Measurements from ENCODE around the gene ARHGAP15. TPM values are rescaled to one million over a fixed set of nuclear protein-coding genes. Genes with fewer than 3 reads are reported as not detected.
"Not testable (repeated sequence)": the region's sequence is repeated elsewhere in the genome, so short reads cannot be mapped to it uniquely, and the experiment has no call there.

ARHGAP15 gene
- total and polyA plus RNA-seq, 4 donors: 3.8 to 17.9 (median 13.2) TPM

DNA sequence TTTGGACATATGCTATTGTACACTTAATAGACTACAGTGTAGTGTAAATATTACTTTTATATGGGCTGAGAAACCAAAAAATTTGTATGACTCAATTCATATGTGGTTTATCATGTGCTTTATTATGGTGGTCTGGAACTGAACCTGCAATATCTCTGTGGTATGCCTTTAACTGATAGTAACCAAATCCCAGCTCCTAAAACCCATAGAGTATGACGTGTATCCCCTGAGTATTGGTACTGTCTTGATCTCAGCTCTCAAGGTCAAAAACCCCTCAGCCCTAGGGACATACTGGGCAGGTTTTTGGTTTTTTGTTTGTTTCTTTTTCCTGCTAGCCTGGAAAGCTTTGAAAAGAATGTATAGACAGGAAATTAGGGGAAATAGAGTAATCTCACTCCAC, 42.2 kb upstream of the ARHGAP15 start:
- no peak for DNase-seq (ENCODE audit: low spot score)
- Histone ChIP-seq H3K36me3 (ENCODE audit: control insufficient read depth in 4 of 4, insufficient read depth in 3 of 4, low read depth in 1 of 4, low read length in 3 of 4) (no peaks in the 10 kb centered on the region), H3K9me3 (ENCODE audit: control insufficient read depth in 4 of 4, low read length in 3 of 4) (peaks cover 0 to 1% (median 0%) of the 10 kb centered on the region in 4 donors), H3K27me3 (ENCODE audit: control insufficient read depth in 4 of 4, insufficient read depth in 4 of 4, low read length in 3 of 4) (no peaks in the 10 kb centered on the region), H3K4me1 (ENCODE audit: control insufficient read depth in 4 of 4, insufficient read depth in 4 of 4, low read length in 3 of 4) (no peaks in the 10 kb centered on the region), H3K4me3 (ENCODE audit: low read depth in 1 of 3, low read length in 3 of 3) (no peak overlapping the region), H3K9ac (ENCODE audit: low read depth in 1 of 2, low read length in 2 of 2) (no peak overlapping the region), H3K27ac (ENCODE audit: low read depth in 1 of 2, low read length in 2 of 2) (no peak overlapping the region)
- TF ChIP-seq, protein P1, sequence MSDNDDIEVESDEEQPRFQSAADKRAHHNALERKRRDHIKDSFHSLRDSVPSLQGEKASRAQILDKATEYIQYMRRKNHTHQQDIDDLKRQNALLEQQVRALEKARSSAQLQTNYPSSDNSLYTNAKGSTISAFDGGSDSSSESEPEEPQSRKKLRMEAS (IDR thresholded peaks at IDR 0.05): no peak
- 67% methylated on average over 1 of the region's 1 CpG for WGBS

DNA sequence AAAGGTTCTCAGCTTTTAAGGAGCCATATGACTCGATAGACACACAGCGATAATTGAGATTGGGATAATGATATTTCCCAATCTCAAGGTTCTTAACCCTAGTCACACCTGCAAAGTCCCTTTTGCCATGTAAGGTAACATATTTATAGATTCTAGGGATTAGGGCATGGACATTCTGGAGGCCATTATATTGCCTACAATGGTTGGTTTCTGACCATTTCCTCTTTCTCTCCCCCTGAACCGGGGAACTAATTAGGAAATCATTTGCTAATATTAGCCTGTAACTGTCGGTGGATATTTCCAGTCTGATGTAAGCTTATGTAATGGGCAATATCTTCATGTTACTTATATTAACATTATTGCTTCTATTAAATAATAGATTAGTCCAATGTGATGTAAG, 40.8 kb upstream of the ARHGAP15 start:
- WGBS: 82% methylated on average over 4 of the region's 4 CpGs
- peaks cover 0 to 1% (median 0%) of the 10 kb centered on the region in 4 donors for H3K9me3 ChIP-seq (ENCODE audit: control insufficient read depth in 4 of 4, low read length in 3 of 4)
- H3K9ac ChIP-seq (ENCODE audit: low read depth in 1 of 2, low read length in 2 of 2): no peak overlapping the region
- H3K27ac ChIP-seq (ENCODE audit: low read depth in 1 of 2, low read length in 2 of 2): no peak overlapping the region
- no peak overlapping the region for H3K4me3 ChIP-seq (ENCODE audit: low read depth in 1 of 3, low read length in 3 of 3)
- no peaks in the 10 kb centered on the region for H3K4me1 ChIP-seq (ENCODE audit: control insufficient read depth in 4 of 4, insufficient read depth in 4 of 4, low read length in 3 of 4)
- no peaks in the 10 kb centered on the region for H3K27me3 ChIP-seq (ENCODE audit: control insufficient read depth in 4 of 4, insufficient read depth in 4 of 4, low read length in 3 of 4)
- no peaks in the 10 kb centered on the region for H3K36me3 ChIP-seq (ENCODE audit: control insufficient read depth in 4 of 4, insufficient read depth in 3 of 4, low read depth in 1 of 4, low read length in 3 of 4)
- TF ChIP-seq, protein P2, sequence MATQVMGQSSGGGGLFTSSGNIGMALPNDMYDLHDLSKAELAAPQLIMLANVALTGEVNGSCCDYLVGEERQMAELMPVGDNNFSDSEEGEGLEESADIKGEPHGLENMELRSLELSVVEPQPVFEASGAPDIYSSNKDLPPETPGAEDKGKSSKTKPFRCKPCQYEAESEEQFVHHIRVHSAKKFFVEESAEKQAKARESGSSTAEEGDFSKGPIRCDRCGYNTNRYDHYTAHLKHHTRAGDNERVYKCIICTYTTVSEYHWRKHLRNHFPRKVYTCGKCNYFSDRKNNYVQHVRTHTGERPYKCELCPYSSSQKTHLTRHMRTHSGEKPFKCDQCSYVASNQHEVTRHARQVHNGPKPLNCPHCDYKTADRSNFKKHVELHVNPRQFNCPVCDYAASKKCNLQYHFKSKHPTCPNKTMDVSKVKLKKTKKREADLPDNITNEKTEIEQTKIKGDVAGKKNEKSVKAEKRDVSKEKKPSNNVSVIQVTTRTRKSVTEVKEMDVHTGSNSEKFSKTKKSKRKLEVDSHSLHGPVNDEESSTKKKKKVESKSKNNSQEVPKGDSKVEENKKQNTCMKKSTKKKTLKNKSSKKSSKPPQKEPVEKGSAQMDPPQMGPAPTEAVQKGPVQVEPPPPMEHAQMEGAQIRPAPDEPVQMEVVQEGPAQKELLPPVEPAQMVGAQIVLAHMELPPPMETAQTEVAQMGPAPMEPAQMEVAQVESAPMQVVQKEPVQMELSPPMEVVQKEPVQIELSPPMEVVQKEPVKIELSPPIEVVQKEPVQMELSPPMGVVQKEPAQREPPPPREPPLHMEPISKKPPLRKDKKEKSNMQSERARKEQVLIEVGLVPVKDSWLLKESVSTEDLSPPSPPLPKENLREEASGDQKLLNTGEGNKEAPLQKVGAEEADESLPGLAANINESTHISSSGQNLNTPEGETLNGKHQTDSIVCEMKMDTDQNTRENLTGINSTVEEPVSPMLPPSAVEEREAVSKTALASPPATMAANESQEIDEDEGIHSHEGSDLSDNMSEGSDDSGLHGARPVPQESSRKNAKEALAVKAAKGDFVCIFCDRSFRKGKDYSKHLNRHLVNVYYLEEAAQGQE (IDR thresholded peaks at IDR 0.05): no peak
- TF ChIP-seq JUND (IDR thresholded peaks at IDR 0.05): no peak
- no peak for TF ChIP-seq TAF1 (conservative IDR thresholded peaks at IDR 0.05)
- TF ChIP-seq YY1 (IDR thresholded peaks at IDR 0.05): no peak
- no peak for DNase-seq (ENCODE audit: low spot score)

DNA sequence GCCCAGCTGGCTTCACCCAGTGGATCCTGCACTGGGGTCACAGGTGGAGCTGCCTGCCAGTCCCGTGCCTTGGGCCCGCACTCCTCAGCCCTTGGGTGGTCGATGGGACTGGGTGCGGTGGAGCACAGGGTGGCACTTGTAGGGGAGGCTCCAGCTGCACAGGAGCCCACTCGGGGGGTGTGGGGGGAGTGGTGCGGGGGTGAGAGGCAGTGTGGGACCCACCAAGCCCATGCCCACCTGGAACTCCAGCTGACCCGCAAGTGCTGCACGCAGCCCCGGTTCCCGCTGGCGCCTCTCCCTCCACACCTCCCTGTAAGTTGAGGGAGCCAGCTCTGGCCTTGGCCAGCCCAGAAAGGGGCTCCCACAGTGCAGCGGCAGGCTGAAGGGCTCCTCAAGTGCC, 39.7 kb upstream of the ARHGAP15 start:
- H3K27me3 ChIP-seq (ENCODE audit: control insufficient read depth in 4 of 4, insufficient read depth in 4 of 4, low read length in 3 of 4); H3K4me1 ChIP-seq (ENCODE audit: control insufficient read depth in 4 of 4, insufficient read depth in 4 of 4, low read length in 3 of 4); H3K9ac ChIP-seq (ENCODE audit: low read depth in 1 of 2, low read length in 2 of 2); H3K4me3 ChIP-seq (ENCODE audit: low read depth in 1 of 3, low read length in 3 of 3); DNase-seq (ENCODE audit: low spot score); H3K9me3 ChIP-seq (ENCODE audit: control insufficient read depth in 4 of 4, low read length in 3 of 4); H3K27ac ChIP-seq (ENCODE audit: low read depth in 1 of 2, low read length in 2 of 2); H3K36me3 ChIP-seq (ENCODE audit: control insufficient read depth in 4 of 4, insufficient read depth in 3 of 4, low read depth in 1 of 4, low read length in 3 of 4): not testable (repeated sequence)
- WGBS: 92% methylated on average over 12 of the region's 12 CpGs

DNA sequence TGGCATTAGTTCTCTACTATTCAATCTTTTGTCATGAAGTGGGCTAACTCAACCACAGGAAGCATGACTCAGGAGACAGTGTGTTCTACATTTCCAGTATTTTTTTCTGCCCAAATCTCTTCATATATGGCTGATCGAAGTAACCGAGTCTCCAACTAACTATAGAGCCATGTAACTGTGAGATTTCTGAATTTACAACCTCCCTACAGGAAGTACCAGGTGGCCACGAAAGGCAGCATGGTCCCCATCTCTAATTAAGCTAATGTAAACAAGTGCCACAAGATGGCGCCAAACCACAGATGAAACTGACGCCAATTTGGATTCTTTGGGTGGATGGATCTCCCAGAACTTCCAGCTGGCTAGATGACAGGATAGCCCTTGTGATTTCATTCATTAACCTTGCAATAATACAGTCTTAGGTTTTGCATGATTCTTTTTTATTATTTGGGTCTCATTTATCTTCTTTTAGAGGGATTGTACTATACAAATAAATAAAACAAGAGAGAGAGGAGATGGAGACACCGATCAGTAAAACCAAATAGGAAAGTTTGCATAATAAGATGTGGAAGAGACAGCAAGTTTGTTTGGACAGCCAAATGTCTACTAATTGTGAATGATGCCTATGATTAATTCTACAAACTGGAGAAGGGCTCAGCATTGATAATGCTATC, 18.3 kb upstream of the ARHGAP15 start:
- Histone ChIP-seq H3K4me1 (ENCODE audit: control insufficient read depth in 4 of 4, insufficient read depth in 4 of 4, low read length in 3 of 4) (peaks cover 0 to 3% (median 0%) of the 10 kb centered on the region in 4 donors), H3K9me3 (ENCODE audit: control insufficient read depth in 4 of 4, low read length in 3 of 4) (no peaks in the 10 kb centered on the region), H3K27ac (ENCODE audit: low read depth in 1 of 2, low read length in 2 of 2) (no peak overlapping the region), H3K36me3 (ENCODE audit: control insufficient read depth in 4 of 4, insufficient read depth in 3 of 4, low read depth in 1 of 4, low read length in 3 of 4) (no peaks in the 10 kb centered on the region), H3K9ac (ENCODE audit: low read depth in 1 of 2, low read length in 2 of 2) (no peak overlapping the region), H3K4me3 (ENCODE audit: low read depth in 1 of 3, low read length in 3 of 3) (no peak overlapping the region), H3K27me3 (ENCODE audit: control insufficient read depth in 4 of 4, insufficient read depth in 4 of 4, low read length in 3 of 4) (no peaks in the 10 kb centered on the region)
- WGBS: 21% methylated on average over 6 of the region's 6 CpGs
- DNase-seq (ENCODE audit: low spot score): peak; percentile 71
- no peak for TF ChIP-seq HNF4G (IDR thresholded peaks at IDR 0.05)
- TF ChIP-seq RAD21 (IDR thresholded peaks at IDR 0.05): peak; percentile 86 to 88
- peak; percentile 76 for TF ChIP-seq YY1 (IDR thresholded peaks at IDR 0.05)
- TF ChIP-seq FOXA2 (IDR thresholded peaks at IDR 0.05): peak; percentile 65
- no peak for TF ChIP-seq FOXA1 (IDR thresholded peaks at IDR 0.05)
- TF ChIP-seq, protein P3, sequence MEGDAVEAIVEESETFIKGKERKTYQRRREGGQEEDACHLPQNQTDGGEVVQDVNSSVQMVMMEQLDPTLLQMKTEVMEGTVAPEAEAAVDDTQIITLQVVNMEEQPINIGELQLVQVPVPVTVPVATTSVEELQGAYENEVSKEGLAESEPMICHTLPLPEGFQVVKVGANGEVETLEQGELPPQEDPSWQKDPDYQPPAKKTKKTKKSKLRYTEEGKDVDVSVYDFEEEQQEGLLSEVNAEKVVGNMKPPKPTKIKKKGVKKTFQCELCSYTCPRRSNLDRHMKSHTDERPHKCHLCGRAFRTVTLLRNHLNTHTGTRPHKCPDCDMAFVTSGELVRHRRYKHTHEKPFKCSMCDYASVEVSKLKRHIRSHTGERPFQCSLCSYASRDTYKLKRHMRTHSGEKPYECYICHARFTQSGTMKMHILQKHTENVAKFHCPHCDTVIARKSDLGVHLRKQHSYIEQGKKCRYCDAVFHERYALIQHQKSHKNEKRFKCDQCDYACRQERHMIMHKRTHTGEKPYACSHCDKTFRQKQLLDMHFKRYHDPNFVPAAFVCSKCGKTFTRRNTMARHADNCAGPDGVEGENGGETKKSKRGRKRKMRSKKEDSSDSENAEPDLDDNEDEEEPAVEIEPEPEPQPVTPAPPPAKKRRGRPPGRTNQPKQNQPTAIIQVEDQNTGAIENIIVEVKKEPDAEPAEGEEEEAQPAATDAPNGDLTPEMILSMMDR (IDR thresholded peaks at IDR 0.05; ENCODE audit: low read depth, low read length, missing input control): peak; percentile 55

Data from liver (tissue), 9 donors.